Cardiac septum (tissue), 1 donor: ENCODE results near the gene PRKCB. TPM values are rescaled to one million over a fixed set of nuclear protein-coding genes. Genes with fewer than 3 reads are reported as not detected.
"Not testable (repeated sequence)": the region's sequence is repeated elsewhere in the genome, so short reads cannot be mapped to it uniquely, and the experiment has no call there.

Experiments used
- DNase-seq: peaks from one replicate; pipeline ENCODE4 v3.0.0-alpha.2; 2020; ENCODE audit warnings: low spot score
- intact Hi-C: fragments of 100-400 bp; cut with DNase I; formaldehyde crosslinking; loops from one replicate; pipeline ENCODE4 v1.14.0; 2022
- total RNA-seq: library from RNA; stranded (reverse); fragmentation: NEBNext Ultra II Directional; extraction: Animal tissue kit (Norgen Biotek cat#: 25700); gene quantifications from one replicate; pipeline ENCODE4 v1.2.1, GENCODE V29; 2021
- donor health status: DM: no; HTN: no; CAD: no.

PRKCB gene
- total RNA-seq, 1 donor from 2014 or later: 2.3 TPM

- intact Hi-C loops: no loop called here
- DNase-seq: no peak
Measured at GRCh38 chr16:23898682-23899430, 63.1 kb downstream of the PRKCB start.

GRCh38 chr16:23899869-23900268, 64.1 kb downstream of the PRKCB start:
- intact Hi-C loops: no loop called here
- no peak for DNase-seq

DNA sequence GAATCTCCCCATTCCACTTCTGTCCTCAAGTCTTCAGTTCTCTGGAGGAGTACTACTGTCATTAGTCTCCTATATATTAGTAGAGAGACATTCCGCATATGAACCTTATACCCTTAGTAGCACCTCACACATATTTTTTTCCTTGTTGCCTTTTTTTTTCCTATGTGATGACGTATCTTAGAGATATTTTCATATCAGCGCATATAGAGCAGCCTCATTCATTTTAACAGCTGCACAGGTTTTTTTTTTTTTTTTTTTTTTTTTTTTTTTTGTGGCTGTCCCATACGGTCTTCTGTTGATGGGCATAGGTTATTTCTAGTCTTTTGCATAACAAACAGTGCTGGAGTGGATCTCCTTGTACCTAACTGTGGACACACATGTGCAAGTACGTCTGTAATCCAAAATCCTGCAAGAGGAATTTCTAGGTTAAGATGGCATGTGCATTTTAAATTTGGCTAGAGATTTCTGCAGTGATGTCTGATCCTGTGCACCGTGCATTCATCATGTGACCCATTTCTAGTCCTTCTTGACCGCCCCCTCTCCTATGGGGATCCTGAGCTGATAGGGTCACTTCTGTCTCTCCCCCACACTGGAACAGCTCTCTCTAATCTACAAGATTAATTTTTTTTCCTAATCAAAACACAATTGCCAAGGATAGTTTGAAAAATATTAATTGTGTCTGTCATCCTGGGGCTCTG, 64.8 kb downstream of the PRKCB start:
- no peak for DNase-seq
- intact Hi-C loops: no loop called here

GRCh38 chr16:23901178-23902033, 65.6 kb downstream of the PRKCB start:
- DNase-seq: no peak
- intact Hi-C loops: no loop called here

- no peak for DNase-seq
- intact Hi-C loops: no loop called here
Measured at GRCh38 chr16:23902034-23902747, 66.4 kb downstream of the PRKCB start.

DNA sequence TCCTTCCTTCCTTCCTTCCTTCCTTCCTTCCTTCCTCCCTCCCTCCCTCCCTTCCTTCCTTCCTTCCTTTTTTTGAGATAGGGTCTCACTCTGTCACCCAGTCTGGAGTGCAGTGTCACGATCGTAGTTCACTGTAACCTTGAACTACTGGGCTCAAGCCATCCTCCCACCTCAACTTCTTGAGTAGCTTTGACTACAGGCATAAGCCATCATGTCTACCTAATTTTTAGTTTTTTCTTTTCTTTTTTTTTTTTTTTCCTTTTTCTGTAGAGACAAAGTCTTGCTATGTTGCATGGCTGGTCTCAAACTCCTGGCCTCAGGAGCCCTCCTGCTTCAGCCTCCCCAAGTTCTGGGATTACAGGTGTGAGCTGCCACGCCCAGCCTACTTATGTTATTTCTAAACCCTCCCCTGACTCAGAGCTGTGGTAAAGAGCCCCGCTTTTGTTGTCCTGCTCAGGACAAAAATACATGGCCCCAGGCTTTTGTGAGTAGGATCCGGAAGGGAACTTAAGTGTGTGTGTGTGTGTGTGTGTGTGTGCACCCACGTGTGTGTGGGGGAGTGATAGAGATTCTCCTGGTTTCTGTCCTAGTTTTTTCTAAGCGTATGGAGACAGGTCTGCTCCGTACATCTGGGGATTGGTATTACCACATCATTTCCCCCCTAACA, 67.1 kb downstream of the PRKCB start:
- DNase-seq: no peak
- intact Hi-C loops: no loop called here

DNA sequence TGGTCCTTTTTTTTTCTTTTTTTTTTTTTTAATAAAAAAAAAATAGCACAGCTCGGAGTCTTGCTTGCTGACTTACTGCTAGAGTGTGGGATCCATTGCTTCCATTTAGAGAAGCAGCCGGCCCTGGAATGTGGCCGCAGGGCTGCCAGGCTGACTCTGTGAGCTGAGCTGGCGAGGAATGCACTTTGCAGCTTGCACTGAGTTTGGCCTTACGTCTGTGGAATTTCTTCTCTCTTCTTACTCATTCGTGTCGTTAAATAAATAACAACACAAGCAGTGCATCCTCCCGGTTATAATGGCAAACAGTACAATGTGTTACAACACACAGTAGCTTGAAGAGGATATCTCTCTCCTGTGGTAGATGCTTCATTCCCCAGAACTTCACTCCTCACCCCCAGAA, 69.2 kb downstream of the PRKCB start:
- DNase-seq: no peak

GRCh38 chr16:23907457-23907902, 71.7 kb downstream of the PRKCB start:
- no peak for DNase-seq
- intact Hi-C loops: no loop called here

More for the DNA sequence above, 69.2 kb downstream of the PRKCB start:
- intact Hi-C loops: no loop called here

- intact Hi-C loops: no loop called here
- no peak for DNase-seq
Measured at GRCh38 chr16:23907903-23908302, 72.1 kb downstream of the PRKCB start.

DNA sequence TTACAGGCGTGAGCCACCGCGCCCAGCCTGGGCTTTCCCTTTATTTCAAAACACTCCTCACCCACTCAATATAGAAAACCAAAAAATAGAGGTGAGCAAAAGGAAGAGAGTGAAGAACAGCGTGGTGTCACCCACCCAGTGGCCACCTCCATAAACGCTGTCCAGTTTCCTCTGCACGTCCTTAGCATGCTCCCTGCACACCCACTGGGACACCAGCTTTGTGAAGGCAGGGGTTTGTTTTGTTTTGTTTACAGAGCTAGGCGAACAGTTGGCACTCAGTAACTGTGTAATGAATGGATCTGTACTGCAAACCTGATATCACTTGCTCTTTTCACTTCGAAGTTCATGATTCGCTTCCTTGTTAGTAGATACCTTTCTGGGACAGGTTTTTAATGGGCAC, 73.0 kb downstream of the PRKCB start:
- DNase-seq: no peak
- intact Hi-C loops: no loop called here

GRCh38 chr16:23909792-23910418, 74.1 kb downstream of the PRKCB start:
- intact Hi-C loops: no loop called here
- no peak for DNase-seq

- intact Hi-C loops: no loop called here
- DNase-seq: no peak
Measured at GRCh38 chr16:23914946-23915530, 79.3 kb downstream of the PRKCB start.

- DNase-seq, intact Hi-C loops: not testable (repeated sequence)
Measured at GRCh38 chr16:23916552-23916951, 80.8 kb downstream of the PRKCB start.

DNA sequence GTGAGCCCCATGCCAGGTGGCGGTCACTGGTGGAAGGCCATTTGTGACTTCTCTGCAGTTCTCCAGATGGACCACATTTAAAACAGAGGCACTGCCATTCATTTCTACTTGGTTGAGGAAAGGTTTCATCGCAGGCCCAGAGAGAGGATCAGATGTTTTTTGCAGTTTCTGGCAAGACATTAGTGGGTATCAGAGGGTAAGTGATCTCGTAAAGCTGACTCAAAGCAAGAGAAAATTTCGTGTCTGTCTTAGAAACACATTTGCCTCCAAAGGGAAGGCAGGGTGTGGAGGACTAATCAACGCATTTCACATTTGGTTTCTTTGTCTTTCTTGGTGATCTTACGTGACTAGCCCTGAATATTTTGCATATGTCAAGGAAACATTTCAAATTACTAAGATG, 81.8 kb downstream of the PRKCB start:
- intact Hi-C loops: no loop called here
- DNase-seq: no peak

- no peak for DNase-seq
- intact Hi-C loops: no loop called here
Measured at GRCh38 chr16:23920446-23920845, 84.7 kb downstream of the PRKCB start.

GRCh38 chr16:23920899-23921298, 85.1 kb downstream of the PRKCB start:
- intact Hi-C loops: no loop called here
- DNase-seq: no peak

DNA sequence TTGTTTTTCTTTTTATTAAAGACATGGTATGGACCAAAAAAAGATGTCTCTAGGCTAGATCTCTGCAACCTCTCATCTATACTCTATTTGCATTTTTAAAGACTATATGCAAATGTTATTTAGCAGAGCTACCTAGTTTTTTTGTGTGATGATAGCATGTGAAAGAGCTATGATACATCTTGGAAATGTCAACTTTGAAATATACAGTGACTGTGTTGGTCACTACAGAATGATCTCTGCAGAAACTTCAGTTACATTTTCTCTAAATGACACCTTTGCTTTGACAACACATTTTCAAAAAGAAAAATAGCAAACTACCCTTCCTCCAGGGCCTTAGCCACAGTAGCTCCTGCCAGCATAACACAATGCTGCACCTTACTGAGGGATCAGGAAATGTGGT, 86.6 kb downstream of the PRKCB start:
- DNase-seq: no peak
- intact Hi-C loops: no loop called here

DNA sequence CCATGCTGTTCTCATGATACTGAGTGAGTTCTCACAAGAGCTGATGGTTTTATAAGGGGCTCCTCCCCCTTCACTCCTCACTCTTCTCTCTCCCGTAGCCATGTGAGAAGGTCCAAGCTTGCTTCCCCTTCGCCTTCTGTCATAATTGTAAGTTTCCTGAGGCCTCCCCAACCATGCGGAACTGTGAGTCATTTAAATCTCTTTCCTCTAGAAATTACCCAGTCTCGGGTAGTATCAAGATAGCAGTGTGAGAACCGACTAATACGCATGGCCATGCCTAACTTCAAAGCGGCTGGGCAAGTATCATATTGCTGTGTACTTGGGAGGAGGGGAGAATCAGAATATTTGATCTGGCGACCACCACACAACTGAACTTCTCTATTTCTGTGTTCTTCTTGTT, 88.3 kb downstream of the PRKCB start:
- intact Hi-C loops: no loop called here
- DNase-seq: no peak
